Stimulated activated CD4-positive, alpha-beta T cell treated with anti-CD3 and anti-CD28 coated beads, Interleukin-4, amount 100 ng/mL, for 24 hours (primary cell): ENCODE results near the gene COL2A1.

Source experiments
- DNase-seq: peaks from one replicate; pipeline ENCODE4 v3.0.0-alpha.2; 2020

Gene COL2A1

GRCh38 chr12:48010366-48010970 is 6.2 kb upstream of the COL2A1 start:
- DNase-seq, result no peak

DNA sequence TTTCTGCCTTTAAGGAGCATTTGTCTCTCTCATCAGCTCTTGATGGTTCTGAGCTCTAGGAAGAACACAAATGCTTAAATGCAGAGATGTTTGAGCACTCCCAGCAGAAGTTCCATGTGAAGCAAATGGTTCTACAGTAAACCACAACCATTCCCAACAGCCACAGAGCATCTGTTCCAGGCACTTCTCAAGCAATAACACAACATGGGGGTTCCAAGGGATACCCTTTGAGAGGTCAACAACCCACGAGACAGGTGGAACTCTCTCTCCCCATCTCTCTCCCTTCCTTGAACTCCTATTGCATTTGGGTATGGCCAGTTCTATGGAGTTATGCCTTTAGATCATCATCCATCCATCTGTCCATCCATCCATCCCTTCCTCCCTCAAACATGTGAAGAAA is 5.2 kb upstream of the COL2A1 start:
- no peak for DNase-seq

GRCh38 chr12:48008950-48009349 is 4.7 kb upstream of the COL2A1 start:
- no peak for DNase-seq

DNA sequence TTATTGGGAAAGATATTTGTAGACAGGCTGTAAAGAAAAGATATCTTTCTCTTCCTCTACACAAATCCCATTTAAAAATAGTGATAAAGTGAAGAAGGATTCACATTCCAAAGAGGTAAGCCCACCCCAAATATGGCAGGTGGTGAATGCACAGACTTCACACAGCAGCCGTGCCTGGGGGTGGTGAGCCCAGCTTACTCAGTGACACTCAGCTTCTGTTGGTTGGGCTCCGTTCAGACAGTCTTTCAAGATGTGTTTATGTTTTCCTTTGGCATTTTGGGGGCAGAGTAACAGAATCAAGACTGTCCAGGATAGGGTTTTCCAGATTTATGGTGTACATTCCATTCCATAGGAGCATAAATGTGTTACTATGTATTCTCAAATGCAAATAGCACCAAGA is 4.1 kb upstream of the COL2A1 start:
- DNase-seq, result no peak

DNA sequence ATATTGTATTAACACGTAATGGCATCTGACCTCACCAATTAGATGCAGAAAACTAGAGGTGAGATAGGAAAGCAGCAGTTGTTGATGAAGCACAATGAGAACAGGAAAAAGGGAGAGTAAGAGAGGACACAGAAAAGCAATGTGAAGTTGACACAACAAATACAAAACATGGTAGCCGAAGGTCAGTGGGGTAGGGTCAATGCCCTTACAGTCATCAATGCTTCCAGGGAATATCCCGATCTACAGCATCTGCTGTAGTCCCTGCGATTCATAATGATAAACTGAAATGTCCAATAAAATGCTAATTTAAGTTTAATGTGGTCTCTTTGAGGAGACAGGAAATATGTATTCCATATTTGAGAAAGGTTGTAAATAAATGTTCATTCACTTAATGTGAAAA is 2.9 kb upstream of the COL2A1 start:
- no peak for DNase-seq

GRCh38 chr12:48005750-48006021 is 1.4 kb upstream of the COL2A1 start:
- DNase-seq, result no peak

DNA sequence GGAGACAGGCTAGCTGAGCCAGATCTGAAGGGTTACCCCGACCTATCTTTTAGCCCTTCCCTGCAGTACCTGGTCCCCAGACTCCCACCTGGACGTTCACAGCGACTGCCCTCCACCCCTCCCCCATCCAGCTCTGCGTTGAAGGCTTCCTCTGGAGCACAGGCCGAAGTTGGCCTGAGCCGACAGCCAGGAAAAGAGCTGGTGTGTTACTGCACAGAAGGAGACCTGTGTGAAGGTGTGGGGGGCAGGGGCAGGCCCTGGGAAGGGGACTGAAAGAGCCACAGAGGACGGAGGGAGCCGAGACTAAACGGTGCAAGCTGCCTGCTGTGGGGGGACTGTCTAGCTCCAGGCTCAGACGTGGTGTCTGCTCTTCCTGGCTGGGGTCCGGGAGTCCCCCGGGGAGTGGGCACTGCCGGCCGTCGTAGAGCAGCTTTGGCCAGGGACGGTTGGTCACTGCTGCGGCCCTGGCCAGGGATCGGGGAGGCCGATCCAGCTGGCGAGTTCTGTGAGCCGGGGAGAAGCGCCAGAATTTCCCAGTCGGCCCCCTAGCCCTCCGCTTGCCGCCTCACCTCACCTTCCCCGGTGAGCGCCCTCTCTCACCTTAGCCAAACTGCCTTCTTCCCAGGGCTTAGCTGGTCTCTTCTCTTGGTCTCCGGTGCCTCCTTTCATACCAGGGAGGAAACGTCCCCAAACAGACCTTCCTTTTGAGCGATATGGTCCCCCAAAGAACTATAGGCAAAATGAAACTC is 899 bp upstream of the COL2A1 start:
- DNase-seq, result no peak

GRCh38 chr12:48003226-48004052 is 837 bp downstream of the COL2A1 start:
- no peak for DNase-seq

GRCh38 chr12:48002773-48003218 is 1.5 kb downstream of the COL2A1 start:
- DNase-seq, result no peak

DNA sequence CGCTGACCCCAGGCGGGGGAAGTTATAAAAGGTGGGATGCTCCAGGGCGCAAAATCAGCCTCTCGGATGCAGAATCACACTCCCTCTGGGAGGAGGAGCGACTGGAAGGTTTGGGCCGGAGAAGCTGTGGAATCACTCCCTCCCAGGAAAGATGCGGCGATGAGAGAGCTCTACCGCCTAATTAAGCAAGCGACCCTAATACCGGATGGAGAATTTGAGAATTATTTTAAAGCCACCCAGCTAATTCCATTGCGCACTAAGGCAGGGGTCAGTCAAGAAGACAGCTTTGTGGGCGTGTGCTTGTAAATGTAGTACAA is 1.9 kb downstream of the COL2A1 start:
- DNase-seq, result no peak

DNA sequence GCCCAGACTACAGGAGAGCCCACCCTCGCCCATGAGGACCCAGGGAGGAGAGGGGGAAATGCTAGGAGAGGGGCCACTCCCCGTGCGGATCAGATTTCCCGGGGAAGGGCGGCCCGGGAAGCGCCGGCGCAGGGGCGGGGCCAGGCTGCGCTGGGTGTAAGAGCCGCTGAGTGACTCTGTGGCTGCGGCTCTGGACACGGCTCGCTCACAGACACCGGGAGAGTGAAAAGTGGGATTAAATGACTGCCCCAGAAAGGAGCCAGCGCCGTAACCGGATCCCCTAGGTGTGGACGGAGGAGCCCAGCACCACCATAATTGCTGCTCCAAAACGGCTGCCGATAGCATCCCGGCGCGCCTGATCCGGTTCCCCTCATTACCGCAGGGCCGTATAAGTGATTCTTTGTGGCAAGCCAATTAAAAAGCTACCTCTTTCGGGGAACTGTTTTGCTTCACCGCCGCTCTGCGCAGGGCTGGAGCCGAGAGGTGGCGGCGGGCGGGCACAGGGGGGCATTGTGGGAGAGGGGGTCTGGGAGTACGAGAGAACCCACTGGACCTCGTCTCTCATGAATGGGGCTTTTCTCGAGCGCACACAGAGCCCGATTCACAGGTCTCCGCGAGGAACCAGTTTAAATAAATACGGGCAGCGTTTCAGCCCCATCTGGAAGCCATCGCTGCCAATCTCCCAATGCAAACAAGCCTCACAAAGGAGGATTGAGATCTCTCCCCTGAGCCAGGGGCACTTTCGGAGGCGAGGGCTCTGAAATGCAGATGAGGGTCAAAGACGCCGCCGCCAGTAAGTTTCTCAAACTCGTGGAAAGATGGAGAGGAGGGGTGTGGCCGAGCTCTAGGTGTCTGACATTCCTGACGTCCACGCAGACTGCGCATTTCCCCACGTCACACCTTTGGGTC is 2.5 kb downstream of the COL2A1 start:
- no peak for DNase-seq

DNA sequence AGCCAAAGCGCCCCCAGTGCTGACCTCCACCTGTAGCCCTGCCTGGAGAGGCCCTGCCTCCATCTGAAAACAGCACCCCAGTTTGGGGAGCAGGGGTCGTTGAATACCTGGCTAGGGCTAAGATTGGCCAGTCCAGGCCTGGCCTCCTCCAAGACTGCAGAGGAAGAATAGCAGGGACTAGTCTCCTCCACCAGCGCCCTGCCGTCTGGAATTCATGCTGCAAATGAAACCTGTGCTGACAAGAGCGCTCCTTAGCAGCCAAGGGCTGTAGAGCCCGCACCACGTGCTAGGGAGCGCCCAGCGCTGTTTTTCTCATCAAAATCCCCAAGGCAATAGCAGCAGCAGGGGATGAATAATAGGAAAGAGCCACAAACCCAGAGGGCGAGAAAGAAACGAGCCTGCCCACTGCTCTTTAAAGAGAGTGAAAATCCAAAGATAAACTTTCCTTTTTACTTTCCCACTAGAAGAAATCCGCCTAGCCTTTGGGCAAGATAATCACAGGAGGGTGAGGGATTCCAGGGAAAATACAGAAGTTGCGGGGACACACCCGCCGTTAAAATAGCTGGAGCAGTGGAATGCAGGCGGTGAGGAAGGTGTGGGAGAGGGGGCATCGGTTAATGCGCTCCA is 3.3 kb downstream of the COL2A1 start:
- no peak for DNase-seq

DNA sequence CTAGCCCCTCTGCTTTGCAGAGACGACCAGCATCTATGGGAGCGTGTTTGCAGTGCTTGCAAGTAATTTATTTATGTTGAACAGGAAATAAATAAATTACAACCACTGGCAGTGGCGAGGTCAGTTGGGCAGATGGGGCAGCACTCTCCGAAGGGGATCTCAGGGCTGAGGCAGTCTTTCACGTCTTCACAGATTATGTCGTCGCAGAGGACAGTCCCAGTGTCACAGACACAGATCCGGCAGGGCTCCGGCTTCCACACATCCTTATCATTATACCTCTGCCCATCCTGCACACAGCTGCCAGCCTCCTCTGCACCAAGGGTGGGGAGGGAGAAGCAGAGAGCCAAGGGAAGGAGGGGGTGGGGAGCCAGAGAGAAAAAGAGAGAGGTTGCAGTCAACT is 4.5 kb downstream of the COL2A1 start:
- no peak for DNase-seq

- no peak for DNase-seq
Observed at GRCh38 chr12:47997321-47997720, 7.0 kb downstream of the COL2A1 start.

DNA sequence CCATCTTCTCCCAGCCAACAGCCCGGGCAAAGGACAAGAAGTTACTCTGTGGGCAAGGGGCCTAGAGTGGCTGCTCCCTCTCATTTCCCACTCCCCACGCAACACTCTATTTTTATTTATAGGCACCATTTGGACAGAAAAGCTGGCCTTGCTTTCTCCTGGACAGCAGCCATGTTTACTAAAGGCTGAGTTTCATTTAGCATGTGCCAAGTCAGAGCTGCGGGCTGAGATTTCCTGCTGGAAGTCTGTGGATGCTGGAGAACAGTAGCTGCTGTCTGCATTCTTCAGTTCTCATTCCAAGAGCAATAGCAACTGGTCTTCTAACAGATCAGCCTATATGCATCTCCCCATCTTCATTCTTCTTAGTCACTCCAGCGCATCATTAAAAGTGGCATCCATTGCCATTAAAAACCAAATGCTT is 8.3 kb downstream of the COL2A1 start:
- no peak for DNase-seq

GRCh38 chr12:47993491-47993890 is 10.8 kb downstream of the COL2A1 start:
- no peak for DNase-seq

DNA sequence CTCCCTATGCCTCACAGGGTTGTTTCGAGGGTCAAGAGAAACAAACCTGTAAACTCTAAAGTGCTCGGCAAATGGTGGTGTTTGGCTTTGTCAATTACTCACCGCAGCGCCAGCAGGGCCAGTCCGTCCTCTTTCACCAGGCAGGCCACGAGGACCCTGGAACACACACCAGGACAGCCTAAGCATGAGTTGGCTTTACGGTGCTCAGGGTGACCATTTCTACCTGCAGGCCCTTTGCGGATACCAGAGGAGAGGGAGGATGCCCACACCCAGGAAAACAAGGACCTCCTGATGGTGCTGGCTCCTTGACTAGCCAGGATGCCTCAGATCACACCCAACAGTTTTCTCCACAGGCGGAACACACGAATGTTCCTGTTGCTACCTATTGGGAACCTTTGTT is 11.5 kb downstream of the COL2A1 start:
- no peak for DNase-seq

GRCh38 chr12:47991106-47992061 is 12.9 kb downstream of the COL2A1 start:
- no peak for DNase-seq

DNA sequence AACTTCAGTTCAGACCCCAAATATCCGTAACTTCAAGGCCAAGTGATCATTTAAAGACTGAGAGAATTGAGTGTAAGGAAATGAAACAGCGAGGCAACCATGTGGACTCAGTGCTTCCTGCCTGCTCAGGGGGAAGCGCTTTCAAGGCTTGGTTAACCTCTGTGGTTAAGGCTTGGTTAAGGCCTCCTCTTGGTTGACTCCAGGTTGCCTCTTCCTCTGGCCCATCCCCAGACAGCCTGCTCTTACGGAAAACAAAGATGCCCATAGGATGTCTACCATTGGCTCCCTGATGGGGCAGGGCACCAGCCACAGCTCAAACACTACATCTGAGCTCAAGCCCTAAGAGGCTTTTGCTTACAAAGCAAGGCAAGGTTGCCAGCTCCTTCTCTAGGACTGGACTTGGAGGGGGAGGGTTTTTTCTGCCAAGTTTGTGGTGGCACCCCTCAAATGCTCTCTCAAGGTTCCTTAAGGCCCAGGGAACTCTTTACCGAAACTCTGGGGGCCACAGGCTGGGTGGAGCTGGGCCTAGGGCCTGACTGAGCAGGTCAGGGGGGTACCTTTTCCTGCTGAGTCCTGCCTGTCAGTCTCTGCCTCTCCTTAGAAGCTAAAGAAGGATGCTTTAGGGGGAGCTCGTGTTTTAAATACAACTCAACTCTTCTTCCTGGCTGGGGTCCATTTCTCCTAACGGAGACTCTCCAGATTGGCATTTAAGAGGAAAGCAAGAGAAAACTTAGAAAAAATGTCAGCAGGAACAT is 13.7 kb downstream of the COL2A1 start:
- DNase-seq, result peak; percentile 35

GRCh38 chr12:47989666-47990065 is 14.6 kb downstream of the COL2A1 start:
- no peak for DNase-seq

DNA sequence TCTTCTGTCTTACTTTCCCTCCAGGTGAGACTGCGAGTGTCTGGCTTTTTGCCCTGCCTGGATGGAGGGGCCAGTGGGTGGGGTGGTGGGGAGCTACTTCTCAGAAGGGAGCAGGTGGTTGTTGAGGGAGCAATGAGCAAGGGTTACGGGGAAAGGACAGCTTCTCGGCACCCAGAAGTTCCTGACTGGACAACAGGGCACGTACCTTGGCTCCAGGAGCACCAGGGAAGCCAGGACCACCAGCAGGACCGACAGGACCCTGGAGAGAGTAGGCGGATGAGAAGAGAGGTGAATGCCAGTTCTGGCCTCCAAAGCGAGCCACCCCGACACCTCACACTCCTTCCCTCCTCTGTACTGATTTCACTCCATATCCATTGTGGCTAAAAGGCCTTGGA is 15.3 kb downstream of the COL2A1 start:
- DNase-seq, result no peak
